ENCODE measurements around the gene USP5.

DNA sequence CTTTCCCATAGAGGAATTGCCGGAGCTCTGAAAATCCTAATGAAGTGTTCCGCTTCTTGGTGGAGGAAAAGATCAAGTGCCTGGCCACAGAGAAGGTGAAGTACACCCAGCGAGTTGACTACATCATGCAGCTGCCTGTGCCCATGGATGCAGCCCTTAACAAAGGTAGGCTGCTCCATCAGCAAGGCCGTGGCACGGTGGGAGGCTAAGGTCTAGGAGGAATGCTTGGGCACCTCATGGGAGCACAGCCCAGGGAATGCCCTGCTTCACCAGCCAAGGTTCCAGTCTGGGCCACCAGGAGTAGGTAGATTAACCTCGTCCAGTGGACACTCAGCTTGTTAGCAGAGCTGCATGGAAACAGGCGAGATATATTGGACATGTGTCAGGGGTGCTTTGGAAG lies 9.0 kb downstream of the USP5 start:
- no peak for TF ChIP-seq POLR2AphosphoS5 (IDR thresholded peaks at IDR 0.05; ENCODE audit: low read depth, low read length)
- no peak for TF ChIP-seq POLR2A (IDR thresholded peaks at IDR 0.05; ENCODE audit: low read depth, low read length)
- TF ChIP-seq SPI1 (IDR thresholded peaks at IDR 0.05; ENCODE audit: low read depth, low read length), result no peak

Measured in GM12891 (cell line).